IMR-90 (cell line): ENCODE results near the gene ATP1A3. TPM values are rescaled to one million over a fixed set of nuclear protein-coding genes. Genes with fewer than 3 reads are reported as not detected.

ENCODE experiments used
- ATAC-seq: fragments of 200-7000 bp; cut with Tn5 transposase; 2 replicates; pipeline ENCODE4 v1.9.1; 2020; ENCODE audit warnings: low read depth, mild to moderate bottlenecking, moderate library complexity
- BruUV-seq: library from RNA; stranded (reverse); fragments of 400-500 nt; replicated peaks from 2 replicates; lab custom pipeline; 2021; lab: Mats Ljungman, UMichigan
- CTCF ChIA-PET: fragments of 300-600 bp; formaldehyde crosslinking; extraction: SDS; loops from one replicate; lab custom pipeline; 2021; ENCODE audit warnings: antibody characterized with exemption; lab: Yijun Ruan, JAX
- POLR2A ChIA-PET: fragments of 300-600 bp; sonication (Branson Sonifier 250); formaldehyde crosslinking; loops from one replicate; lab custom pipeline; 2022; ENCODE audit warnings: antibody characterized with exemption; ENCODE audit not compliant: unreplicated experiment; lab: Charles Lee
- DNase-seq: peaks from one replicate; pipeline ENCODE4 v3.0.0; 2013
- H2AFZ ChIP-seq: replicated peaks from 2 replicates; pipeline ENCODE3; 2013; ENCODE audit warnings: low read length, mild to moderate bottlenecking; ENCODE audit not compliant: poor library complexity
- H2AK5ac ChIP-seq: 2 replicates; pipeline ENCODE4 v1.6.1; 2013; ENCODE audit warnings: low read depth, low read length, inconsistent platforms
- H2AK9ac ChIP-seq: replicated peaks from 2 replicates; pipeline ENCODE3; 2013; ENCODE audit warnings: mild to moderate bottlenecking, low read depth, low read length, moderate library complexity; ENCODE audit not compliant: poor library complexity
- H2BK120ac ChIP-seq: 2 replicates; pipeline ENCODE4 v1.6.1; 2013; ENCODE audit warnings: low read depth, low read length, inconsistent platforms
- H2BK15ac ChIP-seq: 3 replicates; pipeline ENCODE4 v1.6.1; 2013; ENCODE audit warnings: low read depth, low read length, inconsistent platforms
- H2BK20ac ChIP-seq: 2 replicates; pipeline ENCODE4 v1.6.1; 2013; ENCODE audit warnings: low read depth, mild to moderate bottlenecking, inconsistent platforms, low read length, moderate library complexity
- H2BK5ac ChIP-seq: 2 replicates; pipeline ENCODE4 v1.6.1; 2013; ENCODE audit warnings: mild to moderate bottlenecking, low read depth, low read length, inconsistent platforms; ENCODE audit not compliant: poor library complexity, severe bottlenecking
- H3K14ac ChIP-seq: replicated peaks from 2 replicates; pipeline ENCODE4 v1.6.1; 2013; ENCODE audit warnings: low read depth, low read length, inconsistent platforms
- H3K18ac ChIP-seq: 2 replicates; pipeline ENCODE4 v1.6.1; 2013; ENCODE audit warnings: low read depth, low read length, control low read depth
- H3K23ac ChIP-seq: 2 replicates; pipeline ENCODE4 v1.6.1; 2013; ENCODE audit warnings: low read depth, low read length, inconsistent platforms
- H3K27ac ChIP-seq: 2 replicates; pipeline ENCODE4 v1.5.1; 2013; ENCODE audit warnings: mild to moderate bottlenecking, control low read depth, low read length; ENCODE audit not compliant: insufficient read depth
- H3K27me3 ChIP-seq: 2 replicates; pipeline ENCODE4 v1.6.1; 2013; ENCODE audit warnings: low read length; ENCODE audit not compliant: control insufficient read depth, insufficient read depth
- H3K36me3 ChIP-seq: 2 replicates; pipeline ENCODE4 v1.6.1; 2013; ENCODE audit warnings: low read length, mixed read lengths; ENCODE audit not compliant: control insufficient read depth, insufficient read depth
- H3K4ac ChIP-seq: 2 replicates; pipeline ENCODE4 v1.6.1; 2013; ENCODE audit warnings: low read depth, low read length, inconsistent platforms
- H3K4me1 ChIP-seq: 2 replicates; pipeline ENCODE4 v1.6.1; 2013; ENCODE audit warnings: low read length, mixed read lengths; ENCODE audit not compliant: control insufficient read depth, insufficient read depth
- H3K4me2 ChIP-seq: 2 replicates; pipeline ENCODE4 v1.6.1; 2013; ENCODE audit warnings: low read depth, mild to moderate bottlenecking, control low read depth, low read length, moderate library complexity
- H3K4me3 ChIP-seq: 2 replicates; pipeline ENCODE4 v1.5.1; 2013; ENCODE audit warnings: low read depth, mild to moderate bottlenecking, control low read depth, low read length, moderate library complexity; ENCODE audit not compliant: insufficient read depth
- H3K56ac ChIP-seq: 2 replicates; pipeline ENCODE4 v1.6.1; 2013; ENCODE audit warnings: low read length, inconsistent platforms; ENCODE audit not compliant: insufficient read depth; ENCODE audit errors: extremely low read depth
- H3K79me1 ChIP-seq, 2 experiments: 2 replicates each; pipeline ENCODE4 v1.6.1; 2013; ENCODE audit warnings: low read length in 2 of 2, inconsistent platforms in 1 of 2, low read depth in 1 of 2
- H3K9ac ChIP-seq: 2 replicates; pipeline ENCODE4 v1.6.1; 2013; ENCODE audit warnings: low read depth, low read length, control low read depth
- H3K9me1 ChIP-seq: 2 replicates; pipeline ENCODE4 v1.6.1; 2013; ENCODE audit warnings: low read length, inconsistent platforms; ENCODE audit not compliant: insufficient read depth
- H3K9me3 ChIP-seq: 2 replicates; pipeline ENCODE4 v1.6.1; 2013; ENCODE audit warnings: low read length; ENCODE audit not compliant: control insufficient read depth, insufficient read depth
- H4K20me1 ChIP-seq: 2 replicates; pipeline ENCODE4 v1.6.1; 2013; ENCODE audit warnings: low read length, inconsistent platforms; ENCODE audit not compliant: insufficient read depth
- H4K5ac ChIP-seq: 2 replicates; pipeline ENCODE4 v1.6.1; 2013; ENCODE audit warnings: mild to moderate bottlenecking, low read depth, low read length, control low read depth
- H4K8ac ChIP-seq, 2 experiments: 2 replicates each; pipeline ENCODE4 v1.6.1; 2013; ENCODE audit warnings: low read depth in 2 of 2, low read length in 2 of 2, control low read depth in 1 of 2, inconsistent platforms in 1 of 2
- H4K91ac ChIP-seq: 2 replicates; pipeline ENCODE4 v1.6.1; 2013; ENCODE audit warnings: low read depth, low read length, inconsistent platforms; ENCODE audit not compliant: insufficient read depth
- BHLHE40 ChIP-seq: fragments of 150-350 bp; IDR thresholded peaks from 2 replicates; pipeline ENCODE4 v1.6.1; 2016; ENCODE audit warnings: mild to moderate bottlenecking, low read depth, low read length
- FOS ChIP-seq: fragments of 150-350 bp; IDR thresholded peaks from 2 replicates; pipeline ENCODE4 v1.6.1; 2016; ENCODE audit warnings: low read depth, low read length
- MAZ ChIP-seq: IDR thresholded peaks from 2 replicates; pipeline ENCODE4 v1.6.1; 2012; ENCODE audit warnings: low read depth, mild to moderate bottlenecking, low read length, improper control_type of control experiment, moderate library complexity, borderline replicate concordance
- NFE2L2 ChIP-seq: fragments of 150-350 bp; IDR thresholded peaks from 2 replicates; pipeline ENCODE4 v1.6.1; 2016; ENCODE audit warnings: low read depth, mild to moderate bottlenecking, low read length
- WGBS, 2 experiments: methylation state at CpG; one replicate each; pipeline versions ENCODE4 v1.1.5 to v1.1.7; 2013; ENCODE audit warnings: missing lambda C conversion rate in 2 of 2; ENCODE audit not compliant: insufficient read length in 1 of 2; ENCODE audit errors: extremely low coverage in 2 of 2; 5-methylcytosine and 5-hydroxymethylcytosine counted together
- dilution Hi-C: fragments of 300-500 bp; cut with HindIII; formaldehyde crosslinking; loops from one replicate; pipeline ENCODE4 v1.14.3; 2018; ENCODE audit warnings: low sequenced_read_pairs; ENCODE audit not compliant: unreplicated experiment
- in situ Hi-C: fragments of 300-500 bp; cut with MboI; formaldehyde crosslinking; loops from 3 replicates; pipeline ENCODE4 v1.14.3; 2019; ENCODE audit warnings: low sequenced_read_pairs, inconsistent platforms, mixed read lengths
- intact Hi-C: fragments of 100-400 bp; cut with micrococcal nuclease; formaldehyde crosslinking; loops from 2 replicates; pipeline ENCODE4 v1.10.0; 2022
- polyA plus RNA-seq, 3 experiments: library from polyadenylated mRNA; depleted of rRNA; stranded (reverse); fragments of >200 nt; gene quantifications; 2 replicates each; pipeline ENCODE4 v1.2.3, GENCODE V29; 2012; ENCODE audit warnings: low replicate concordance in 1 of 3
- total RNA-seq: library from RNA; depleted of rRNA; stranded (reverse); fragments of >200 nt; gene quantifications from 2 replicates; pipeline ENCODE4 v1.2.3, GENCODE V29; 2012

Gene ATP1A3
- total and polyA plus RNA-seq, 2 of the 4 experiments (the other 2 are of a cell fraction) = under 0.01 to 0.12 TPM

GRCh38 chr19:41926028-41926762, 67.8 kb downstream of the ATP1A3 start:
- Histone ChIP-seq H3K18ac (no peak overlapping the region), H3K4me2 (no peak overlapping the region), H3K27ac (no peak overlapping the region), H3K27me3 (peaks cover 85% of the 10 kb centered on the region), H3K4ac (no peak overlapping the region), H3K9me1 (no peaks in the 10 kb centered on the region; the same call in 1 of the 2 replicates), H3K4me1 (peaks cover 5% of the 10 kb centered on the region), H3K56ac (no peak overlapping the region), H4K5ac (no peak overlapping the region), H2AK9ac (no peak overlapping the region), H2BK5ac (no peak overlapping the region), H3K36me3 (no peaks in the 10 kb centered on the region), H2BK20ac (no peak overlapping the region), H3K4me3 (no peak overlapping the region), H2AFZ (peak overlapping the region; percentile 51), H2AK5ac (no peak overlapping the region), H3K9me3 (peaks cover 3% of the 10 kb centered on the region; the same call in 1 of the 2 replicates), H3K9ac (no peak overlapping the region), H3K14ac (no peak overlapping the region), H3K79me1 (no peaks in the 10 kb centered on the region), H2BK120ac (no peak overlapping the region), H4K91ac (no peak overlapping the region), H4K8ac (no peak overlapping the region), H3K23ac (no peak overlapping the region), H2BK15ac (no peak overlapping the region), H4K20me1 (peaks cover 23% of the 10 kb centered on the region; the same call in 1 of the 2 replicates)
- in situ Hi-C loops (no loop called here), dilution Hi-C loops (no loop called here), intact Hi-C loops (no loop called here)
- ATAC-seq = no peak
- DNase-seq = no peak
- POLR2A ChIA-PET = no interaction called here
- CTCF ChIA-PET = no interaction called here
- TF ChIP-seq FOS = no peak
- no peak for TF ChIP-seq NFE2L2
- no peak for TF ChIP-seq BHLHE40
- TF ChIP-seq MAZ = no peak
- 17% methylated on average over 13 of the region's 27 CpGs; no CpG with 5 or more reads in 1 of the 2 experiments for WGBS, 2 experiments
- BruUV-seq = no TSS peak
